SKM-1 treated with dmso at 0.1 percent for 144 hours (cell line): ENCODE results near the gene FGGY.
A peak's percentile ranks its signal among the peaks of the same experiment; 100 is the strongest.
"Not testable (repeated sequence)": the region's sequence is repeated elsewhere in the genome, so short reads cannot be mapped to it uniquely, and the experiment has no call there.

Experiments
- DNase-seq: peaks from one replicate; lab custom pipeline; 2025; ENCODE audit not compliant: unreplicated experiment; lab: John Stamatoyannopoulos, UW

Gene FGGY

GRCh38 chr1:59477286-59477685 is 180.4 kb downstream of the FGGY start:
- DNase-seq = no peak

- no peak for DNase-seq
These were observed 181.0 kb downstream of the FGGY start for GRCh38 chr1:59477867-59478266.

- DNase-seq = no peak
These were observed 181.9 kb downstream of the FGGY start for GRCh38 chr1:59478822-59479221.

GRCh38 chr1:59480188-59480888 is 183.4 kb downstream of the FGGY start:
- DNase-seq = no peak

- DNase-seq = no peak
These were observed 185.1 kb downstream of the FGGY start for GRCh38 chr1:59481881-59482505.

DNA sequence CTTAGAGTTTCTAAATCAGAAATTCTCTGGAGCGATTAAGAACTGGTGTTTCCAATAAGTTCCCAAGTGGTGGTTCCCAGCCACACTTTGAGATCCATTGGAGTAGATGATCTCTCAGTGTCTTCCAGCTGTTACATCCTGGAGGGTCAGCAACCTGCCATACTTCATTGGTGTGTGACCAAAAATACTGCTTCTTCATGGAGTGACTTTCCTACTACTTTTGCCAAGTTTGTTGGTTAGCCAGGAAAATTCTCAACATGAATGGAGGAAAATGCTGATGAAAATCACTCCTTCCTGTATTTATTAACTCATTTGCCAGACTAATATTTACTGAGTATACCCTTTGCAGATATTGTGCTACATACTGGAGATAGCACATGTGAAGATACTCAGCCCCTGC is 186.1 kb downstream of the FGGY start:
- DNase-seq = no peak

GRCh38 chr1:59484096-59484495 is 187.2 kb downstream of the FGGY start:
- no peak for DNase-seq

DNA sequence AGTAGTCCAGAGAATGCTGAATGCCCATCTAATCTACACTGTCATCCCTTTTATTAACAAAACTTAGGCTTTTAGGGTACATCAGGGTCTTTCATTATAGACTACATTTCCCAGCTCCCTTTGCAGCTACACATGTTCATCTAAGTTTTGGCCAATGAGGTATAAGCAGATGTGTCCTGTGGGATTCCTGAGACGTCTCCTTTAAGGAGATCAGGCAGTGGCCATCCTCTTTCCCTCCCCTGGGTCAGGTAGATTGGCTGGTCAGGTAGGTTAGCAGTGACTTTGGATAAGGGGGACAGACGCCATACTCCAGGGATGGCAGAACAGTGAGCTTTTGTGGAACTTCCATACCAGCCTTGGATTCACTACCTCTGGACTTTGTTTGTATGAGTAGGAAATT is 188.3 kb downstream of the FGGY start:
- no peak for DNase-seq

DNA sequence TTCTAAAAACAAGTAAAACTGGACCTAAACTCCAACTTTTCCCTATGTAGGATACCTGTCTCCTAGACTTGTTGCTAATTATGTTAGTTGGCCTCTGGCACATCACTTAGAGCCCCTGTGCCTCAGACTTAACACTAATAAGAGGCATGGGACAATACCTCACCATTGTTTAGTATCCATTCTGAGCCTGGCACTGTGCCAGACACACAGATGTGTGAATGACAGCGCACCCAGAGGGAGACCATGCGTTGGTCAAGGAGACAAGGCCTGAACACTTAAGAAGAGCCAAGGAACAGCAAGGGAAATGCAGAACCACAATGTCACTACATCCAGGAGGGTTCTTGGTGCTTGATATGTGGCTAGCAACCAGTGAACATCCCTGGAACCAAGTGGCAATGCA is 189.1 kb downstream of the FGGY start:
- no peak for DNase-seq

DNA sequence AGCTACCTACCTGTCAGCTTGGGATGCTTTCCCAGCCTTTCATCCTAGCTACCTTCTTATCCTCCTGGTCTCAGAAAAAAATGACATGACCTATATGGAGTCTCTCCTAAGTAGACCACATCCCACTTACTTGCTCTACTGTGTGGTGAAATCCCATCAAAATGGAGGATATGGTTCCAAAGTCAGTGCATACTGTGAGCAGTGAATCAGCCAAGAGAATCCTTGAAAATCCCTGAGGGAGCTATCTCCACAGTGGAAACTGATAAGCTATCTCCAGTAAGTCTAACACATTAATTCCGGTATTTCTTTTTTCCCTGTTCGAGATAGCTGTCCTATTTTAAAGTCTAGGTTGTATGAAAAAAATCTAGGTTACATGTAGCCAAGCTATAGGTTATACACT is 189.7 kb downstream of the FGGY start:
- DNase-seq = no peak

- no peak for DNase-seq
These were observed 190.6 kb downstream of the FGGY start for GRCh38 chr1:59487335-59488031.

GRCh38 chr1:59492500-59492899 is 195.6 kb downstream of the FGGY start:
- no peak for DNase-seq

- DNase-seq = peak; percentile 55
These were observed 197.4 kb downstream of the FGGY start for GRCh38 chr1:59494145-59494833.

DNA sequence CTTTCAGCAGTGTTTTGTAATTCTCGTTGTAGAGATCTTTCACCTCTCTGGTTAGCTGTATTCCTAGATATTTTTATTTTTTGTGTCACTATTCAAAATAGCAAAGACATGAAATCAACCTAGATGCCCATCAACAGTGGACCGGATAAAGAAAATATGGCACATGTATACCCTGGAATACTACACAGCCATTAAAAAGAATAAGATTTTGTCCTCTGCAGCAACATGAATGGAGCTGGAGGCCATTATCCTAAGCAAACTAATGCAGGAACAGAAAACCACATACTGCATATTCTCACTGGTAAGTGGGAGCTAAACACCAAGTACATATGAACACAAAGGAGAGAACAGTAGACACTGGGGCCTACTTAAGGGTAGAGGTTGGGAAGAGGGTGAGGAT is 199.3 kb downstream of the FGGY start:
- DNase-seq = not testable (repeated sequence)

DNA sequence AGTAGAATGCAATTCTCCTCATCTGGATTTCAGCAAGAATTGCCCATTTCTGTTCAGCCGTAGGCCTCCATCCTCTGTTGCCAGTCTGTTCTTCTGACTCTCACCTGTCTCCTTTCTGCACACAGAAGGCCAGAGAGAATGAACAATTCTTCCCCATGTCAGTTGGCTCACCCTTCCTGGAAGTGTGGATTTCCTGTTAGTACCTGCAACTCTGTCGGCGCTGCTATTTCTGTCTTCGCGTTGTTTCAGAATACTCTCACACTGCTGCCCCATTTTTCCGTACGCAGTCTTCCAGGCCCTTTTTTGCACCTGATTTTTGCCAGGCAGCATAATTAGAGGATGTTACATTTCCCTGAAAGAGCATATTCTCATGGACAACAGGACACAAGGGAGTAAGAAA is 200.7 kb downstream of the FGGY start:
- DNase-seq = no peak

- DNase-seq = peak; percentile 32
These were observed 201.7 kb downstream of the FGGY start for GRCh38 chr1:59498640-59499039.

DNA sequence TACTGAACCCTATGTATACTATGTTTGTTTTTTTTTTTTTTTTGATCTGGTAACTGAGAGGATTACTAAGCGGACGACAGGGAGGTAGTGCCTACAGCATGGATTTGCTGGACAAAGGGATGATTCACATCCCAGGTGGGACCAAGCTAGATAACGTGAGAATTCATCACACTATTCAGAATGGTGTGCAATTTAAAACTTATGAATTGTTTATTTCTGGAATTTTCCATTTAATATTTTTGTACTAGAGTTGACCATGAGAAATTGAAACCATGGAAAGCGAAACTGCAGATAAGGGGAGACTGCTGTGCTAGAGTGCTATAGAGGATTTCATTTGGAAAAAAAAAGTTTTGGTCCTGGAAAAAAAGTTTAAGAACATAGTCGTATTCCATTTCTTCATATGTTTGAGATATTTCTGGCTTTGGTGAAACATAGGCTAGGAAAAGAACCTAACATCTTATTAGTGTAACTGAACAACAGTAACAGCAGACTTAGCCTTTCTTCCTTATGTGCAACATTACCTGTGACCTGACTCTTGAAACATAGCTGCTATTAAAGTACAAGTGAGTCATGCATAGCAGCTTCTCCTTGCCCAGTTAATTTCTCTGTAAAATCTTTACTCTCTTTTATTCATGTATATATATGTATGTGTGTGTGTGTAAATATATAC is 202.5 kb downstream of the FGGY start:
- DNase-seq = no peak

DNA sequence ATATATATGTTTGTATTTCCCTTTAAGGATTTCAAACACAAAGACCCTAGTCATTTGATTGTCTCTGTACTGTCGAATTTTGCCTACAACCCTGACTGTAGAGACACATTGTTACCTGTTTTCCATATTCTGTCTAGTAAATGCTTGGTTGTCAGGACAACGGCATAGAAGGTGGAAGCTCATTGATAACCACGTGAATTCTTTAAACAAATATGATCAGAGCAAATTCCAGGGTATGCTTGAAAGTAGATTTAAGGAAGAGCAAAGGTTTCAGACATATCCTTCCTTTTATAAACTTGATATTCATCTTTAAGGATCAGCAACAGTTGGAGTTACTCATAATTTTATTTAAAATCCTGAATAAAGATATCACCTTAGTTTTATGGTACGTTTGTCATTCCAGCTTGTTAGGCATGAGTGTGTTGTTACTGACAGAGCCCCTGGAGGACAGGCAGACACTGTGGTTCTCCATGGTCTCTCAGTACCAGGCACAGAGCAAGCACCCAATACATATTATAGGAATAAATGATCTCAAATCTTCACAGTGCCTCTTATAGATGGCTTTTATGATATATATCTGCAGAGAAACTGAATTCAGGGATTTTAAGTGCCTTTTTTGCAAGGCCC is 203.2 kb downstream of the FGGY start:
- DNase-seq = no peak

DNA sequence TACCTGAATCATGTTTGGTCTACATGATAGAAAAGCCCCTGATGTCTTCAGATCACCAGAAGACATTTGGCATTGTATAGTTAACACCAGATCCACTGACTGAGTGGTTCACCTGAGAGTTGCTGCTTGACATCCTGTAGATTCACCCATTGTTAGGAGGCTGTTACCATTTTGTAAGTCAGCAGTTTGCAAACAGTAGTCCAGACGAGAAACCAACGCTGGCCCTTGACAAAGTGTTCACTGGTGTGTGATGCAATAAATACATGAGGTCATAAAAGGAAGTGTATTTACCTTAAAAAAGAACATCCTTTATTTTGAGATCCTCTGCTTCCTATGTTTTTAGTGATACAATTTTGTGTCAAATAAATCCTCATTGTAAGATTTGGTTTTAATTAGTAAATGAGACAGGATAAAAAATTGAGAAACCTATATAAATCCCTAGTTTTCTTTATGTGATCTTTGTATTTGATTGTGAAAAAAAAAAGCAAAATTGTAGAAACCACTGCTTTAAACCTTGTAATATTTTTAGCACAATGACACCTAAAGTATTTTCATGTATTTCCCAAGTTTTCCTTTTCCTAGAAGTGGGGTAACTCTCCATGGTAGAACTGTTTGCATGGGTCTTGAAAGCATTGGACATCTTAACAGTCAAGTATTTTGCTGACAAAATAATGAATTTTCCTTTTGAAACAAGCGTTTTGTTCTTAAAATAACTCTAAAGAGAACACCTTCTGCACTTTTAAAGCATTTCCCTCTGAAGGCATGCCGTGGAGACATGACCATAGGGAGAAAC is 204.3 kb downstream of the FGGY start:
- peak; percentile 68 for DNase-seq
